Cardiac muscle cell (in vitro differentiated cells and primary cell): ENCODE measurements around the gene TAF8. TPM values are rescaled to one million over a fixed set of nuclear protein-coding genes. Genes with fewer than 3 reads are reported as not detected.

Experiments used
- DNase-seq, 2 donors: peaks; one replicate each; pipeline versions ENCODE4 v3.0.0 to v3.0.0-alpha.2; 2010 to 2017; ENCODE audit warnings: low read depth in 1 of 2, low spot score in 1 of 2
- H3K27ac ChIP-seq: fragments of 200-600 bp; sonication (generic); 2 replicates; pipeline ENCODE4 v1.5.1; 2016
- H3K27me3 ChIP-seq: fragments of 200-600 bp; sonication (generic); 2 replicates; pipeline ENCODE4 v1.6.0; 2016; ENCODE audit warnings: control low read depth
- H3K36me3 ChIP-seq: fragments of 200-600 bp; sonication (generic); 2 replicates; pipeline ENCODE4 v1.5.1; 2016; ENCODE audit warnings: control low read depth
- H3K4me1 ChIP-seq: fragments of 200-600 bp; sonication (generic); 2 replicates; pipeline ENCODE4 v1.8.1; 2017; ENCODE audit warnings: low read depth, mild to moderate bottlenecking, mixed run types
- H3K4me3 ChIP-seq: fragments of 200-600 bp; sonication (generic); 2 replicates; pipeline ENCODE4 v1.5.1; 2016; ENCODE audit warnings: mild to moderate bottlenecking
- H3K9me3 ChIP-seq: fragments of 200-600 bp; sonication (generic); 2 replicates; pipeline ENCODE4 v1.5.1; 2017; ENCODE audit warnings: low read depth, mild to moderate bottlenecking, control low read depth
- polyA plus RNA-seq: library from polyadenylated mRNA; unstranded; fragments of >200 nt; fragmentation: Nextera tagmentation; extraction: Ambion mirVana; gene quantifications from 2 replicates; pipeline ENCODE4 v1.2.1, GENCODE V29; 2016
- total RNA-seq: library from RNA; depleted of rRNA; stranded (reverse); fragments of >200 nt; gene quantifications from 2 replicates; pipeline ENCODE4 v1.2.3, GENCODE V29; 2016
- TF ChIP-seq, protein P1 (sequence below): IDR thresholded peaks from 2 replicates; pipeline ENCODE4 v1.5.1; 2012; ENCODE audit warnings: low read depth, mild to moderate bottlenecking, low read length

The TAF8 gene
- total and polyA plus RNA-seq, 2 experiments from 2014 or later, result 18.3 to 31.6 TPM

GRCh38 chr6:42026540-42026939 lies 23.8 kb upstream of the TAF8 start:
- DNase-seq, result no peak
- TF ChIP-seq, protein P1, sequence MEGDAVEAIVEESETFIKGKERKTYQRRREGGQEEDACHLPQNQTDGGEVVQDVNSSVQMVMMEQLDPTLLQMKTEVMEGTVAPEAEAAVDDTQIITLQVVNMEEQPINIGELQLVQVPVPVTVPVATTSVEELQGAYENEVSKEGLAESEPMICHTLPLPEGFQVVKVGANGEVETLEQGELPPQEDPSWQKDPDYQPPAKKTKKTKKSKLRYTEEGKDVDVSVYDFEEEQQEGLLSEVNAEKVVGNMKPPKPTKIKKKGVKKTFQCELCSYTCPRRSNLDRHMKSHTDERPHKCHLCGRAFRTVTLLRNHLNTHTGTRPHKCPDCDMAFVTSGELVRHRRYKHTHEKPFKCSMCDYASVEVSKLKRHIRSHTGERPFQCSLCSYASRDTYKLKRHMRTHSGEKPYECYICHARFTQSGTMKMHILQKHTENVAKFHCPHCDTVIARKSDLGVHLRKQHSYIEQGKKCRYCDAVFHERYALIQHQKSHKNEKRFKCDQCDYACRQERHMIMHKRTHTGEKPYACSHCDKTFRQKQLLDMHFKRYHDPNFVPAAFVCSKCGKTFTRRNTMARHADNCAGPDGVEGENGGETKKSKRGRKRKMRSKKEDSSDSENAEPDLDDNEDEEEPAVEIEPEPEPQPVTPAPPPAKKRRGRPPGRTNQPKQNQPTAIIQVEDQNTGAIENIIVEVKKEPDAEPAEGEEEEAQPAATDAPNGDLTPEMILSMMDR, result no peak
- Histone ChIP-seq H3K4me1 (peaks cover 11% of the 10 kb centered on the region), H3K27ac (no peak overlapping the region), H3K4me3 (no peak overlapping the region), H3K9me3 (no peaks in the 10 kb centered on the region), H3K36me3 (no peaks in the 10 kb centered on the region), H3K27me3 (no peaks in the 10 kb centered on the region)

DNA sequence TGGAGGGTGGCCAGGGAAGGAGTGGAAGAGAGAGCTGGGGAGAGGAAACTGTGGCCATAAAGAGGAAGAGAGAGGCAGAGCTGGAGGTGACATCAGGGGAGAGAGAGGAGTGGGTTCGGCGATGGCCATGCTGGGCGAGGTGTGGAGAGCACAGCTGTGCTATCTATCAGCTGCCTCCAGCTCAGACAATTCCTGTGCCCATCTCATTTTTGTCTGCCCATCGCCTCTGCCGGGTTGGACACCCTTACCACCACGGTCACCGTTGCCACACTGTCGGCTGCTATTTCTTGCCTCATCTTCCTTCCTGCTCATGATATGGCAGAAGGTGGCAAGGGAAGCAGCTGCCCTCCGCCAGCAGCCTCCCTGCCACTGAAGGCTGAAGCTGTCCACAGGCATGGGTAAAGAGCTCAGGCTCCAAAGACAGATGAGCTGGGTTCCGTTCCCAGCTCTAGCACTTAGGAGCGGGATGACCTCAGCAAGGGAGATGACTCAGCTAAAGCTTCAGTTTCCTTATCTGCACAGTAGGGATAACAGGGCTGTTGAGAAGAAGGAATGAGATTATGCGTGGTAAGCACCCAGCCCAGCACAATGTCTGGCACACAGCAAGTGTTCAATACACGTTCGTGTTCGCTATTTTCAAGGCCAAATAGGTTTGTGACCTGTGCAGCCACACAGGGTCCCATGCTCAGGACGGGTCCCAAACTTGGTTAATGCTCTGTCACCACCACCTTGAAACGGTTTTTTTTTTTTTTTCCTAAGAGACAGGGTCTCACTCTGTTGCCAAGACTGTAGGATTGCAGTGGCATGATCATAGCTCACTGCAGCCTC lies 21.9 kb upstream of the TAF8 start:
- TF ChIP-seq, protein P1, result no peak
- H3K4me3 ChIP-seq, result no peak overlapping the region
- H3K27me3 ChIP-seq, result no peaks in the 10 kb centered on the region
- H3K27ac ChIP-seq, result no peak overlapping the region
- no peaks in the 10 kb centered on the region for H3K36me3 ChIP-seq
- peak in 1 of 2 donors; percentile 92 for DNase-seq
- no peaks in the 10 kb centered on the region for H3K9me3 ChIP-seq
- H3K4me1 ChIP-seq, result peaks cover 11% of the 10 kb centered on the region

DNA sequence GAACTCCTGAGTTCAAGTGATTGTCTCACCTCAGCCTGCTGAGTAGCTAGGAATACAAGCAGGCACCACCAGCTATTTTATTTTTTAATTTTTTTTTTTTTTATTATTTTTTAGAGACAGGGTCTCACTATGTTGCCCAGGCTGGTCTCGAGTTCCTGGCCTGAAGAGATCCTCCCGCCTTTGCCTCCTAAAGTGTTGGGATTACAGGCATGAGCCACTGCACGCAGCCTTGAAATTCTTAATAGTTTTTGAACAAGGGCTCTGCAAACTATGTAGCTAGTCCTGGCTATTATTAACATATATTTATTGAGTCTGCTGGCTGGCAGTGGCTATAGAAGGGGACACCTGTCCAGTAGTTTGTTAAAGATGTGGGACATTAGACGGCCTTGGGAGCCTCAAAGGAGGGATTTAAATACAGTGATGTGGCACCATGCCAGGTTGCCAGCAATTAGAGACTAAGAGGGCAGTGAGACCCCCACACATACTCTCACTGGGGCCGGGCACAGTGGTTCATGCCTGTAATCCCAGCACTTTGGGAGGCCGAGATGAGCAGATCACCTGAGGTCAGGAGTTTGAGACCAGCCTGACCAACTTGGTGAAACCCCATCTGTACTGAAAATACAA lies 21.1 kb upstream of the TAF8 start:
- peaks cover 11% of the 10 kb centered on the region for H3K4me1 ChIP-seq
- DNase-seq, result no peak
- no peaks in the 10 kb centered on the region for H3K27me3 ChIP-seq
- H3K36me3 ChIP-seq, result no peaks in the 10 kb centered on the region
- TF ChIP-seq, protein P1, result no peak
- H3K27ac ChIP-seq, result no peak overlapping the region
- H3K4me3 ChIP-seq, result no peak overlapping the region
- H3K9me3 ChIP-seq, result no peaks in the 10 kb centered on the region

GRCh38 chr6:42029881-42030280 lies 20.4 kb upstream of the TAF8 start:
- Histone ChIP-seq H3K27ac (peak overlapping the region; percentile 73), H3K36me3 (no peaks in the 10 kb centered on the region), H3K9me3 (no peaks in the 10 kb centered on the region), H3K4me3 (no peak overlapping the region), H3K27me3 (no peaks in the 10 kb centered on the region), H3K4me1 (peaks cover 11% of the 10 kb centered on the region)
- no peak for DNase-seq
- TF ChIP-seq, protein P1, result no peak

DNA sequence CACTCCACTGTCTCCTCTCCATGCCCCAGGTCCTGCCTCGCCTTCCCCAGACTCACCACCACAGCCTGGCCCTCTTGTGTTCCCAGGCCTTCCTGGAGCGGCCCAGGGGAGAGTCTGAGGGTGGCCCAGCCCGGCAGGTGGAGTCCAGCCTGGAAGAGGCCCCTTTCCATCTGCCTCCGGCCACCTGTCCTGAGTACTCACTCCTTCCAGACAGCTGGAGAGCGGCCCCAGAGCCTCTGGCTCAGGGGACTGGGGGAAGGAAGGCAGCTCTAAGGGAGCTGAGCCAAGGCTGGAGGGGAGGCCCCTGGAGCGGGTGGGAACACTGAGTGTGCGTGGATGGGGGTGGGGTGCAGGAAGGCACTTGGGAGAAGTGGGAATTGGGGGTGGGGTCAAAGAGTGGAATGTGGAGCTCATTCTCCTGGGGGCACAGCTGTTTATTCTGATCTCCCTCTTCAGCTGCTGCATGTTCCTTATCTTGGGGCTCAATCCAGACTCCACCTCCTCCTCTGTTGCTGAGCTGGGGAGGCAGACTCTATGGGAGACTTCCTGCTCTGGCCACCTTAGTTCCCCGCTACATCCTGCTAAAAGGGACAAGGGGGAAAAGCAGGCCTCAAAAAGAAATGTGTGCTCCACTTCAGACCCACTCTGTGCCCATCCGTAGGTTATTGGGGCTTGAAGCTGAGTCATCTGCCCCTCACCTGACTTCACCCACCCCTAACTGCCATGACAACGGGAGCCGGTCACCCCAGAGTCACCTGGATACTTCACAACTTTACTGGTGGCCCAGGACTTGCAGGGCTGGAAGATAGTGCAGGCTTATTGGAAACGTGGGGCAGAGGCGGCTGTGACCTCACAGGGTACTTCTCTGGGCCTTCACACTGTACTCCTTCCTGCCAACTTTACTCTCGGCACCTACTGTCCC lies 19.5 kb upstream of the TAF8 start:
- H3K27ac ChIP-seq, result peak overlapping the region; percentile 73
- H3K27me3 ChIP-seq, result no peaks in the 10 kb centered on the region
- no peak overlapping the region for H3K4me3 ChIP-seq
- TF ChIP-seq, protein P1, result no peak
- H3K4me1 ChIP-seq, result peaks cover 11% of the 10 kb centered on the region
- no peaks in the 10 kb centered on the region for H3K9me3 ChIP-seq
- DNase-seq, result peak; percentile 55 to 84
- no peaks in the 10 kb centered on the region for H3K36me3 ChIP-seq
